Coronary artery (tissue), 2 donors: ENCODE measurements around the gene RABL6.
"Not testable (repeated sequence)": the region's sequence is repeated elsewhere in the genome, so short reads cannot be mapped to it uniquely, and the experiment has no call there.

Source experiments
- DNase-seq: peaks from one replicate; pipeline ENCODE4 v3.0.0-alpha.2; 2017; ENCODE audit warnings: low spot score
- H3K27ac ChIP-seq, 2 donors: fragments of 200-600 bp; sonication (generic); one replicate each; pipeline ENCODE4 v1.5.1; 2016 to 2019
- H3K4me3 ChIP-seq: fragments of 200-600 bp; sonication (generic); 2 replicates; pipeline ENCODE4 v1.5.1; 2016; ENCODE audit warnings: mild to moderate bottlenecking, moderate library complexity
- TF ChIP-seq, protein P1 (sequence below): fragments of 200-600 bp; sonication (generic); IDR thresholded peaks from one replicate; pipeline ENCODE4 v1.5.1; 2019; ENCODE audit warnings: antibody characterized with exemption

Gene RABL6

DNA sequence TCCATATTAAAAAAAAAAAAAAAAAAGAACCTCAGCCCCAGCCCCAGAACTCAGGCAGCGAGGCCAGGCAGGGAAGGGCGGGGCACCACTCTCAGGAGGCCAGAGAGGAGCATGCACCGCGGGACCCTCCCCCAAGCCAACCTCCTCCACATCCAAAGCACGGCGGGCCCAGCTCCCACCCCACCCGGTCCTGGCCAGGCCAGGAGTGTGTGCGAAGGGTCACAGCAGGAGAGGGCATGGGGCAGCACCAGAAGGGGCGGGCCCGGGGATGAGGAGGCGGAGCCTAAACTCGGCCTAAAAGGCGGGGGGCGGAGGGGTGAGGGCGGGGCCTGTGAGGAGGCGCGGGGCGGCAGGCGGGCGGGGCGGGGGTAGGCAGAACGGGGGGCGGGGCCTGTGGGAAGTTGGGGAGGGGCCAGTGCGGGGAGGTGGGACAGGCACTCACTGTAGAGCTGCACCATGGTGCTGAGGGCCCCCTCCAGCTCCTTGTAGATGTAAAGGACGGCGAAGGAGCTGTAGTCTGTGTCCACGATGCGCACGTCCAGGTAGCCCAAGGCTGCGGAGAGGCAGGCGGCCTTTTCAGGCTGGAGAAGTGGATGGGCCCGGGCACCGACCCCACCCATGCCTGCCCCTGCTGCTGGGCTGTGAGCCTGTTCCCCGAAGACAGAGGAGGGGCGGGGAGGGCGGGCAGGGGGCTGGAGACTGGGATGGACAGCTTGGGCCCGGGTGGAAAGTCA, 44.7 kb upstream of the RABL6 start:
- Histone ChIP-seq H3K4me3 (no peak overlapping the region), H3K27ac (no peak overlapping the region)
- TF ChIP-seq, protein P1, sequence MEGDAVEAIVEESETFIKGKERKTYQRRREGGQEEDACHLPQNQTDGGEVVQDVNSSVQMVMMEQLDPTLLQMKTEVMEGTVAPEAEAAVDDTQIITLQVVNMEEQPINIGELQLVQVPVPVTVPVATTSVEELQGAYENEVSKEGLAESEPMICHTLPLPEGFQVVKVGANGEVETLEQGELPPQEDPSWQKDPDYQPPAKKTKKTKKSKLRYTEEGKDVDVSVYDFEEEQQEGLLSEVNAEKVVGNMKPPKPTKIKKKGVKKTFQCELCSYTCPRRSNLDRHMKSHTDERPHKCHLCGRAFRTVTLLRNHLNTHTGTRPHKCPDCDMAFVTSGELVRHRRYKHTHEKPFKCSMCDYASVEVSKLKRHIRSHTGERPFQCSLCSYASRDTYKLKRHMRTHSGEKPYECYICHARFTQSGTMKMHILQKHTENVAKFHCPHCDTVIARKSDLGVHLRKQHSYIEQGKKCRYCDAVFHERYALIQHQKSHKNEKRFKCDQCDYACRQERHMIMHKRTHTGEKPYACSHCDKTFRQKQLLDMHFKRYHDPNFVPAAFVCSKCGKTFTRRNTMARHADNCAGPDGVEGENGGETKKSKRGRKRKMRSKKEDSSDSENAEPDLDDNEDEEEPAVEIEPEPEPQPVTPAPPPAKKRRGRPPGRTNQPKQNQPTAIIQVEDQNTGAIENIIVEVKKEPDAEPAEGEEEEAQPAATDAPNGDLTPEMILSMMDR, result no peak
- DNase-seq, result no peak

DNA sequence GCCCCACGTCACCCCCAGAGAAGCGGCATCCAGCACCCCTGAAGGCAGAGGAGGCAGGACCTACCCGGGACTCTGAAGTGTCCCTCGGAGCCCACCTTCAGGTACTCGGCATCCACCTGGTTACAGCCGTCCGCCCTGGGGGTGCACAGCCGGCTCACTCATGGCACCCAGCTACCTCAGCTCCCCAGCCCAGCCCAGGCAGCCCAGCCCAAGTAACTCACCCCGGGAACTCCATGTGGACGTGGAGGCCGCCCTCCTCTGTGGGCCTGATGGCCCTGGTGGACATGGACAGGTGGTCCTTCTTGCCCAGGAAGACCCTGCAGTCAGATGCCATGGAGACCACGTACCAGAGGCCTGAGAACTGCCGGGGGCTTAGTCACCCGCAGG, 44.1 kb upstream of the RABL6 start:
- Histone ChIP-seq H3K27ac (no peak overlapping the region), H3K4me3 (no peak overlapping the region)
- no peak for DNase-seq
- TF ChIP-seq, protein P1, result no peak

DNA sequence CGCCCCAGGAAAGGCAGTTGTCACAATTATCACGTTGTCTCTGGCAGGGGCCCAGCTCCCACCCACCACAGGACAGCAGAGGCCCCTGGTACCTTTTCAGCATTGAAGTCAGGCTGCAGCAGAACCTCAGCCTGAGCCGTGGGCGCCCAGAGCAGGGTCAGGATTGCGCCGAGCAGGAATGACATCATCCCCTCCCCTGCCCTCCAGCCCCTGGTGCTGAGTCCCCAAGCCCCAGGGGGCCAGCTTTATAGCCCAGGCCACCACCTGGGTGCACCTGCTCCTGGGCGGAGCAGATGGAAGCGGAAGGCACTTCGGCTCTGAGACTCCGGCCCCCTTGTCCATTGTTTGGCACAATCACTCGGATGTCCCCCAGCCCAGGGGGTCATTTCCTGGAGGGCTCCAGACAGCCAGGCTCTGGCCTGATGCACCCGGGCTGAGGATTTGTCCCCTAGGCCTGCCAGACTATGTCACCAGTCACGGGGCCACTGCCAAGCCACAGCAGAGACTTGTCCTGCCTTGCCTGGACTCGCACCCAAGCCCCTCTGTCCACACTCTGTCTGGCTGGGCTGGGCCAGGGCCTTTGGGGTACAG, 43.4 kb upstream of the RABL6 start, which contains the start of gene LCN15:
Gene LCN15, minus strand, starts transcription at position 218 of the 591 bp plus-strand sequence. Its CDS starts 30 bp downstream, at position 188.
- H3K27ac ChIP-seq, result no peak within 1 kb of the TSS
- TF ChIP-seq, protein P1, result no peak
- no peak for DNase-seq
- no peak within 1 kb of the TSS for H3K4me3 ChIP-seq

DNA sequence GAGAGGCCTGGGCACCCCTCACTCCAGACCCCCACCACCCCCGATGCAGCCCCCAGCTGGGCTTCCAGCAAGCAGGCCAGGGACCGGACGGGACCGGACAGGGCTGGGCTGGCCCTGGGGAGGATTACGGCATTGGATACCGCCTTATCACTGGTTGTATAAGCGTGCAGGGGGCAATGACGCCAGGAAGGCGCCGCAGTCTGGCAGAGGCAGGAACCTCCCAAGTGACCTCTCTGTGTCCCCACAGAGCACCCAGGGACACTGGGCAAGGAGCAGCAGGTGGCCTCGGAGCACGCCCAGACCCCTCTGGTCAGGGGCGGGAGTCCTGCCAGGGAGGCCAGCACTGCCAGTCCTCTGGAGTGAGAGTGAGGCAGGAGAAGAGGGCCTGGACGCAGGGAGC, 42.7 kb upstream of the RABL6 start:
- TF ChIP-seq, protein P1, result no peak
- DNase-seq, result no peak
- Histone ChIP-seq H3K4me3 (no peak overlapping the region), H3K27ac (no peak overlapping the region)

DNA sequence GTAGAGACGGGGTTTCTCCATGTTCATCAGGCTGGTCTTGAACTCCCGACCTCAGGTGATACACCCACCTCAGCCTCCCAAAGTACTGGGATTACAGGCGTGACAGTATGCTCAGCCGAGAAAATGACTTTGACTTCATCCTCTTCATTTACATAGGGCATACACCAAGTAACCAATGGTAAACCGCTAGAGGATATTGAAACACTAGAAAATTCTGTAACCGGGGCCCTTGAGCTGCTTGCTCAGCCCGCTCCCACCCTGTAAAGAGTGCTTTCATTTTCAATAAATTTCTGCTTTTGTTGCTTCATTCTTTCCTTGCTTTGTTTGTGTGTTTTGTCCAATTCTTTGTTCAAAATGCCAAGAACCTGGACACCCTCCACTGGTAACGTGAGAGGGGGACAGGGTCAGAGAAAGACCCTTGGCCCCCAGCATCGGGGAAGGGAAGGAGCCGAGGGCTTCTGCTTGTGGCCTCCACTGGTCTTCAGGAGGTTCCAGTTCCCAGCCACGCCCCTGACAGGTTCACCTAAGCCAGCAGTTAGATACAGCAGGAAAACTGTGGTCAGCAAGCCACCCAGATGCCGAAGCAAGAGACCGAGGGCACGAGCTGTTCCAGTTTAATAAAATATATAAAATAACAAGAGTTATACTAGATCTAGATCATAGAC, 41.9 kb upstream of the RABL6 start:
- not testable (repeated sequence) for DNase-seq, H3K4me3 ChIP-seq, H3K27ac ChIP-seq

DNA sequence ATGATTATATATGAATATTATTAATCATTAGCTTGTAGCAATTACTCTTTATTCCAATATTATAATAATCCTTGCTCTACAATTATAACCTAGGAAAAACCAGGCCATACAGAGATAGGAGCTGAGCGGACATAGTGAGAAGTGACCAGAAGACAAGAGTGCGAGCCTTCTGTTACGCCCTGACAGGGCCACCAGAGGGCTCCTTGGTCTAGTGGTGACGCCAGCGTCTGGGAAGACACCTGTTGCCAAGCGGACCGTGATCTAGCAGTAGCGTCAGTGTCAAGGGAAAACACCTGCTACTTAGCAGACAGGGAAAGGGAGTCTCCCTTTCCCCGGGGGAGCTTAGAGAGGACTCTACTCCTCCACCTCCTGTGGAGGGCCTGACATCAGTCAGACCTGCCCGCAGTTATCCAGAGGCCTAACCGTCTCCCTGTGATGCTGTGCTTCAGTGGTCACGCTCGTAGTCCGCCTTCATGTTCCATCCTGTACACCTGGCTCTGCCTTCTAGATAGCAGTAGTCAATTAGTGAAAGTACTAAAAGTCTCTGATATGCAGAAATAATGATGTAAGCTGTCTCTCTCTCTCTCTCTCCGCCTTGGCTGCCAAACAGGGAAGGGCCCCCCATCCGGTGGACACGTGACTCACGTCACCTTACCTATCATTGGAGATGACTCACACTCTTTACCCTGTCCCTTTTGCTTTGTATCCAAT, 41.2 kb upstream of the RABL6 start:
- H3K4me3 ChIP-seq, H3K27ac ChIP-seq, DNase-seq: not testable (repeated sequence)

DNA sequence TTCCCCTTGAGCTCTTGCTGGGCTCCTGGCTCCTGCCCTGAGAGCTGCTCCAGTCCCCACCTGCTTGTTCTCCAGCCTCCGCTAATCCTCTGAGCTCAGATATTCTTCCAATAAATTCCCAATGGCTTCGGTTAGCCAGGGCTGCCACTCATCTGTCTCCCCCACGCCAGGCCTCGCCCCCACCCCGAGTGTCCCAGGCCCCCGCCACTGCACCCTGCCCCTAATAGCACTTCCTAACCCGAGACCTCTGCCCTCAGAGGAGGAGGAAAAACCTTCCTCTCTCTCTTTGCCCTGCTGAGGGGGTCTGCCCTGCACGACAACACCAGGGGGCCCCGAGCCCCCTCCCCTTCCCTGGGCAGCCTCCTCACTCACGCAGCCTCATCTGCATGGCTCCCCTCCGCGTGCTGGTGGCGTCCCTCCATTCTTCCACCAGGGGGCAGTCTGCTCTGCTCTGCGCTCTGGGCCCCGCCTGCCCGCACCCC, 38.0 kb upstream of the RABL6 start:
- DNase-seq, result no peak
- TF ChIP-seq, protein P1, result peak; percentile 35
- Histone ChIP-seq H3K4me3 (no peak overlapping the region), H3K27ac (no peak overlapping the region)
